PC-3 (cell line): Measurements from ENCODE around the gene CASTOR1. TPM values are rescaled to one million over a fixed set of nuclear protein-coding genes. Genes with fewer than 3 reads are reported as not detected.
A peak's percentile ranks its signal among the peaks of the same experiment; 100 is the strongest.

Experiments used
- ATAC-seq: fragments of 200-7000 bp; cut with Tn5 transposase; 2 replicates; pipeline ENCODE4 v1.9.1; 2020; ENCODE audit warnings: mild to moderate bottlenecking, moderate library complexity
- BruUV-seq: library from RNA; stranded (reverse); fragments of 400-500 nt; replicated peaks from 2 replicates; lab custom pipeline; 2021; lab: Mats Ljungman, UMichigan
- CTCF ChIA-PET: fragments of 300-600 bp; sonication (Branson Sonifier 250); formaldehyde crosslinking; loops from one replicate; lab custom pipeline; 2022; ENCODE audit warnings: antibody characterized with exemption; lab: Charles Lee
- POLR2A ChIA-PET: fragments of 300-600 bp; sonication (Branson Sonifier 250); formaldehyde crosslinking; loops from one replicate; lab custom pipeline; 2022; ENCODE audit warnings: antibody characterized with exemption; ENCODE audit not compliant: unreplicated experiment; lab: Charles Lee
- DNase-seq: peaks from one replicate; pipeline ENCODE4 v3.0.0-alpha.2; 2015
- H2AFZ ChIP-seq: fragments of 300-600 bp; sonication (generic); 2 replicates; pipeline ENCODE4 v1.6.0; 2016; ENCODE audit warnings: antibody characterized with exemption, low read length
- H3F3A ChIP-seq: fragments of 300-600 bp; sonication (generic); one replicate; pipeline ENCODE4 v1.6.0; 2017; ENCODE audit warnings: antibody characterized with exemption, low read length, control low read depth, mild to moderate bottlenecking; ENCODE audit not compliant: unreplicated experiment
- H3K27ac ChIP-seq: fragments of 300-600 bp; sonication (generic); 2 replicates; pipeline ENCODE4 v1.5.1; 2016; ENCODE audit warnings: mild to moderate bottlenecking, low read length
- H3K27me3 ChIP-seq: fragments of 300-600 bp; sonication (generic); 2 replicates; pipeline ENCODE4 v1.6.1; 2016; ENCODE audit warnings: low read length, mixed read lengths
- H3K36me3 ChIP-seq: fragments of 300-600 bp; sonication (generic); 2 replicates; pipeline ENCODE4 v1.6.1; 2016; ENCODE audit warnings: low read depth, mixed run types, low read length, mixed read lengths
- H3K4me1 ChIP-seq: fragments of 300-600 bp; sonication (generic); 2 replicates; pipeline ENCODE4 v1.5.1; 2016; ENCODE audit warnings: low read length; ENCODE audit not compliant: insufficient read depth
- H3K4me2 ChIP-seq: fragments of 300-600 bp; sonication (generic); 2 replicates; pipeline ENCODE4 v1.6.0; 2016; ENCODE audit warnings: low read length
- H3K4me3 ChIP-seq: fragments of 300-600 bp; sonication (generic); 2 replicates; pipeline ENCODE4 v1.5.1; 2016; ENCODE audit warnings: mild to moderate bottlenecking, low read length, mixed read lengths
- H3K79me2 ChIP-seq: fragments of 300-600 bp; sonication (generic); 2 replicates; pipeline ENCODE4 v1.6.1; 2017; ENCODE audit warnings: low read length, mixed read lengths
- H3K9ac ChIP-seq: fragments of 300-600 bp; sonication (generic); 2 replicates; pipeline ENCODE4 v1.6.0; 2016; ENCODE audit warnings: mild to moderate bottlenecking, low read length
- H3K9me2 ChIP-seq: fragments of 300-600 bp; sonication (generic); replicated peaks from 2 replicates; pipeline ENCODE4 v1.6.1; 2016; ENCODE audit warnings: mixed run types, low read length, mixed read lengths
- H3K9me3 ChIP-seq: fragments of 300-600 bp; sonication (generic); 2 replicates; pipeline ENCODE4 v1.6.1; 2016; ENCODE audit warnings: low read length, mixed read lengths
- H4K20me1 ChIP-seq: fragments of 300-600 bp; sonication (generic); 2 replicates; pipeline ENCODE4 v1.6.1; 2016; ENCODE audit warnings: low read length, mixed read lengths
- CTCF ChIP-seq: fragments of 300-600 bp; sonication (generic); conservative IDR thresholded peaks from 2 replicates; pipeline ENCODE4 v1.5.1; 2017; ENCODE audit warnings: antibody characterized with exemption, low read depth, mild to moderate bottlenecking, low read length
- EZH2 ChIP-seq: fragments of 300-600 bp; sonication (generic); IDR thresholded peaks from one replicate; pipeline ENCODE4 v1.6.1; 2017; ENCODE audit warnings: antibody characterized with exemption, mild to moderate bottlenecking, low read length; ENCODE audit not compliant: unreplicated experiment
- EZH2phosphoT487 ChIP-seq: fragments of 300-600 bp; sonication (generic); IDR thresholded peaks from 2 replicates; pipeline ENCODE4 v1.6.1; 2018; ENCODE audit warnings: mild to moderate bottlenecking, antibody characterized with exemption, low read length, borderline replicate concordance
- intact Hi-C: fragments of 100-400 bp; cut with micrococcal nuclease; formaldehyde crosslinking; loops from 2 replicates; pipeline ENCODE4 v1.9.0; 2023
- total RNA-seq: library from RNA; depleted of rRNA; stranded (reverse); fragments of >200 nt; gene quantifications from 2 replicates; pipeline ENCODE4 v1.2.3, GENCODE V29; 2014

Gene CASTOR1
- total RNA-seq, 1 experiment from 2014 or later, result 4.2 TPM

GRCh38 chr22:30249049-30250038 is 40.0 kb downstream of the CASTOR1 start:
- peak overlapping the region; percentile 99 for H3K27ac ChIP-seq
- H3K79me2 ChIP-seq, result peaks cover 92% of the 10 kb centered on the region
- H3K9ac ChIP-seq, result peak overlapping the region; percentile 100

DNA sequence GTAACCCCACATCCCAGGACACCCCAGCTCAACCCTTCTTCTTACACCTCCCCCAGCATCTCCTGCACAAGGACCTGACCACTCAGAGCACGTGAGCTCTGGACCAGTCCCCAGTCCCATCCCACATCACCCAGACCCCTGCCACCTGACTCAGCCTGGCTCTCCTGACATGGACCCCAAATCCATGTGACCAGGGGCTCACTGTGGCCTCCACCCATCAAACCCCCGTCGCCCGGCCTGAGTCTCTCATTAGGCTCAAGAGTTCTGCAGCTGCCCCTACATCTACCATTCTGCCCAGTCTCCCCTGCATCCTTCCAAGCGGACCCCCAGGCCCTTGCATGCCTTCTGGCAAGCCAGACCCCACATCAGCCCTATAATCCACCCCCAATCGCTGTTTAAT is 40.8 kb downstream of the CASTOR1 start:
- H3K4me1 ChIP-seq, result peaks cover 73% of the 10 kb centered on the region
- H3K9ac ChIP-seq, result peak overlapping the region; percentile 29; the same call in 1 of the 2 replicates
- H4K20me1 ChIP-seq, result no peaks in the 10 kb centered on the region
- H3K27me3 ChIP-seq, result no peaks in the 10 kb centered on the region
- H3F3A ChIP-seq, result peaks cover 5% of the 10 kb centered on the region
- DNase-seq (no peak), ATAC-seq (no peak)
- no peak overlapping the region for H3K4me3 ChIP-seq
- no peak overlapping the region for H2AFZ ChIP-seq
- ChIA-PET POLR2A (no interaction called here), CTCF (no interaction called here)
- no peak overlapping the region for H3K4me2 ChIP-seq
- H3K79me2 ChIP-seq, result peaks cover 92% of the 10 kb centered on the region
- intact Hi-C loops, result no loop called here
- peaks cover 42% of the 10 kb centered on the region for H3K36me3 ChIP-seq
- H3K27ac ChIP-seq, result peak overlapping the region; percentile 99
- TF ChIP-seq CTCF, result no peak
- TF ChIP-seq EZH2, result no peak
- TF ChIP-seq EZH2phosphoT487, result no peak
- no peaks in the 10 kb centered on the region for H3K9me3 ChIP-seq
- no TSS peak for BruUV-seq
- no peaks in the 10 kb centered on the region for H3K9me2 ChIP-seq

More at GRCh38 chr22:30249049-30250038, 40.0 kb downstream of the CASTOR1 start:
- Histone ChIP-seq H3K4me2 (no peak overlapping the region), H3K27me3 (no peaks in the 10 kb centered on the region), H3K9me2 (no peaks in the 10 kb centered on the region), H3K4me3 (no peak overlapping the region), H4K20me1 (no peaks in the 10 kb centered on the region), H3K9me3 (no peaks in the 10 kb centered on the region), H3F3A (peaks cover 5% of the 10 kb centered on the region), H3K36me3 (peaks cover 34% of the 10 kb centered on the region), H2AFZ (no peak overlapping the region), H3K4me1 (peaks cover 81% of the 10 kb centered on the region)
- no peak for ATAC-seq
- TF ChIP-seq CTCF, result no peak
- TF ChIP-seq EZH2, result no peak
- no peak for TF ChIP-seq EZH2phosphoT487
- DNase-seq, result no peak
- CTCF ChIA-PET, result no interaction called here
- POLR2A ChIA-PET, result interaction anchor here (0.9 kb wide), 1 partner anchor 53 kb away, joined by 3 read pairs; no protein-coding TSS in a partner anchor
- no TSS peak for BruUV-seq
- intact Hi-C loops, result no loop called here

DNA sequence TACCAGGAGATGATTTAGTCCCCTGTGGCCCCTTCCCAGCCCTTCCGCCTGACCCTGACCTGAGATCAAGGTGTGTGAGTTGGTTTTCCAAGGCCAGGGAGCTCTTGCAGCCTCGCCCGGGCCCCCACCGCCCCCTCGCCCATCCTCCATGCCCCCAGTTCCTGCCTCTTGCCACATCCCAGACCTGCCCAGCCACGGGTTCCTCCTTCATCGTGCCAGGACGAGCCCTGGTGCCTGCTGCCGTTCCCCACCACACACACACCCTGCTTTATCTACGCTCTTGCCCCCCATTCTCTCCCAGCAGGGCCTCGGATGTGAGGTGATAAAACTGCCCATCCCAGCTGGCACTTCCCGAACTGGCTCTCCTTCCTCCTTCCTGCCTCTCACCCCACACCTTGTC is 41.3 kb downstream of the CASTOR1 start:
- H3K79me2 ChIP-seq, result peaks cover 93% of the 10 kb centered on the region
- peak overlapping the region; percentile 99 for H3K27ac ChIP-seq
- no peaks in the 10 kb centered on the region for H3K9me3 ChIP-seq
- no peak for DNase-seq
- H3K4me3 ChIP-seq, result no peak overlapping the region
- H3F3A ChIP-seq, result peaks cover 5% of the 10 kb centered on the region
- no peaks in the 10 kb centered on the region for H4K20me1 ChIP-seq
- no peaks in the 10 kb centered on the region for H3K27me3 ChIP-seq
- no peak overlapping the region for H2AFZ ChIP-seq
- intact Hi-C loops, result no loop called here
- no TSS peak for BruUV-seq
- 0 out of 2 replicates have a peak overlapping the region, but pooled peaks have one; percentile 29 for H3K9ac ChIP-seq
- no peaks in the 10 kb centered on the region for H3K9me2 ChIP-seq
- H3K36me3 ChIP-seq, result peaks cover 47% of the 10 kb centered on the region
- CTCF ChIA-PET, result no interaction called here
- peaks cover 67% of the 10 kb centered on the region for H3K4me1 ChIP-seq
- no peak overlapping the region for H3K4me2 ChIP-seq
- TF ChIP-seq CTCF (no peak), EZH2 (no peak), EZH2phosphoT487 (no peak)
- ATAC-seq, result no peak
- POLR2A ChIA-PET, result no interaction called here
